ENCODE data around the gene ING5.

ING5 gene

DNA sequence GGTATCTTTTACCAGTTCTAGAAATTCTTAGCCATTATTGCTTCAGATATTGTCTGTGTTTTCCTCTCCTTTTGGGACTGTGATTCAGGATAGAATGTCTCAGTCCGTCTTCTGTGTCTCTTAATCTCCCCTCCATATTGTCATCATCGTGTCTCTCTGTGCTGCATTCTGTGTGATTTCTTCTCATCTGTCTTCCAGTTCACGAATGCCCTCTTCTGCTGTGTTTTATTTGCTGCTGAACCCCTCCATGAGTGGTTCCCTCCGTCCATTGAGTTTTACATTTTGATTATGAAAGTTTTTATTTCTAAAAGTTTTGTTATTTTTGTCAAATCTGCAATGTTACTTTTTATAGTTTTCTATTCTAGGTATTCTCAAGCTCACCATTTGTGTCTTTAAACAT, 44.2 kb downstream of the ING5 start:
- no peak overlapping the region for H3K4me3 ChIP-seq (ENCODE audit: low read depth, low read length)
- TF ChIP-seq, protein P1, sequence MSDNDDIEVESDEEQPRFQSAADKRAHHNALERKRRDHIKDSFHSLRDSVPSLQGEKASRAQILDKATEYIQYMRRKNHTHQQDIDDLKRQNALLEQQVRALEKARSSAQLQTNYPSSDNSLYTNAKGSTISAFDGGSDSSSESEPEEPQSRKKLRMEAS (IDR thresholded peaks at IDR 0.05; ENCODE audit: low read depth, low read length): no peak
- no peak for TF ChIP-seq MYC (IDR thresholded peaks at IDR 0.05; ENCODE audit: low read depth, low read length)
- no peak for DNase-seq (ENCODE audit: low read depth)

DNA sequence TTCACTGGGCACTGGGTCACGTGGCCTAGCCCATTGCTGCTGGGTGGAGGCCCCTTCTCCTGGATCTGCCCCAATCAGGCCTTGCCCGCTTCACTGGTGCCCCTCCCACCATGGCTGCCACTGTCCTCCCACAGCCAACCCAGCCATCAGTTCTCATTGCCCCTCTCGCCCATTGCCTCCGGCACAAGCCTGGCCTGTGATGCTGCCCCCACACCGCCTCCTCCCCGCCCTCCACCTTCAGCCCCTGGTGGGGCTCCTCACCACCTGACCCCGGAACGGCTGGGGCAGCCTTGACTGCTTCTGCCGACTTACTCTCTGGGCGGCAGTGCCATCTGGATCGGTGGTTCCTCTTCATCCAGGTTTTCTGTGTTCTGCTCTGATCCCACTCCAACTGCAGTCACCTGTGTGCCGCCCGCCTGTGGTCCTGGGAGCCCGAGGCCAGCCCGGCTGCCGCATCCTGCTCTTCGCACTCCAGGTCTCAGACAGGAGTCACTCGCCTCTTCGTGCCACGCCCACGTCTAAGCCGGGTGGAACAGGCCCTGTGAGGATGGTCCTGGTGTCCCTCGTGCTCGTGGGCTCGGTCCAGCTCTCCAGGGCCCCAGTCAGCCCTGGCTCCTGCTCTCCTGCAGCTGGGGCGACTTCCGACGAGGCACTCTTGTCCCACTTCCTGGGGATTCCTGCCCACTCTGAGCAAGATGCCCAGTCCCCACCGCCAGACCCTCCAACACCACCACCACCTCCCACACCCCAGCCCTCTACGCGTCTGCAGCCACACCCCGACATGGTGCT, 46.8 kb downstream of the ING5 start:
- DNase-seq (ENCODE audit: low read depth): no peak
- H3K4me3 ChIP-seq (ENCODE audit: low read depth, low read length): no peak overlapping the region
- TF ChIP-seq, protein P1 (IDR thresholded peaks at IDR 0.05; ENCODE audit: low read depth, low read length): no peak
- TF ChIP-seq, protein P2, sequence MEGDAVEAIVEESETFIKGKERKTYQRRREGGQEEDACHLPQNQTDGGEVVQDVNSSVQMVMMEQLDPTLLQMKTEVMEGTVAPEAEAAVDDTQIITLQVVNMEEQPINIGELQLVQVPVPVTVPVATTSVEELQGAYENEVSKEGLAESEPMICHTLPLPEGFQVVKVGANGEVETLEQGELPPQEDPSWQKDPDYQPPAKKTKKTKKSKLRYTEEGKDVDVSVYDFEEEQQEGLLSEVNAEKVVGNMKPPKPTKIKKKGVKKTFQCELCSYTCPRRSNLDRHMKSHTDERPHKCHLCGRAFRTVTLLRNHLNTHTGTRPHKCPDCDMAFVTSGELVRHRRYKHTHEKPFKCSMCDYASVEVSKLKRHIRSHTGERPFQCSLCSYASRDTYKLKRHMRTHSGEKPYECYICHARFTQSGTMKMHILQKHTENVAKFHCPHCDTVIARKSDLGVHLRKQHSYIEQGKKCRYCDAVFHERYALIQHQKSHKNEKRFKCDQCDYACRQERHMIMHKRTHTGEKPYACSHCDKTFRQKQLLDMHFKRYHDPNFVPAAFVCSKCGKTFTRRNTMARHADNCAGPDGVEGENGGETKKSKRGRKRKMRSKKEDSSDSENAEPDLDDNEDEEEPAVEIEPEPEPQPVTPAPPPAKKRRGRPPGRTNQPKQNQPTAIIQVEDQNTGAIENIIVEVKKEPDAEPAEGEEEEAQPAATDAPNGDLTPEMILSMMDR (IDR thresholded peaks at IDR 0.05; ENCODE audit: low read depth, low read length): no peak
- no peak for TF ChIP-seq MYC (IDR thresholded peaks at IDR 0.05; ENCODE audit: low read depth, low read length)
- no peak for TF ChIP-seq POLR2A (IDR thresholded peaks at IDR 0.05; ENCODE audit: extremely low read depth, insufficient read length)

DNA sequence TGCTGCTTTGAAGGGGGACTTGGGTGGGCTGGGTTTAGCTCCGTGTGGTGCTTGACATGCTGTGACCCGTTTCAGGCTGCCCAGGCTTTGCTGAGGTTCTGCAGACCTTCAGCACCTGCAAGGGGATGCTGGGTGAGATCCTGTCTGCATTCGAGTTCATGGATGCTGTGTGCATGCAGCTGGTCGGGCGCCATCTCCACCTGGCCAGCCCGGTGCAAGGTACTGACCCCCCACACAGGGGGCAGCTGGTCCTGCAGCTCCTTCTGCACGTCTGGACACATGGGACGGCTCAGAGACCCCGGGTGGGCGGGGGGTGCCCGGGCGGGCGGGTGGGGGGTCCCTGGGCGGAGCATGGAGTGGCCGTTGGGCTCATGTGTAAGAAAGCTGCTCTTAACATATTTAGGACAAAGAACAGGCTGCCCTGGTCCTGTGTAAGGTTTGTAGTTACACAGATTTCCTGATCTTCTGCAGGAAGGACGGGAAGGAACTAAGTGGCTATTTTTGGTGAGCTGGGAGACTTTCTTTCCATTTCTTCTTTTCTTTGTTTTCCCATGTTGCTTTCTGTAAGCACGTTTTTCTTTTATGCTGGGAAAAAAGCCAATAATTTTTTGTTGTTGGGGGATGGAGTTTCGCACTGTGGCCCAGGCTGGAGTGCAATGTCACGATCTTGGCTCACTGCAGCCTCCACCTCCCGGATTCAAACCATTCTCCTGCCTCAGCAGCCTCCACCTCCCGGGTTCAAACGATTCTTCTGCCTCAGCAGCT, 48.4 kb downstream of the ING5 start:
- TF ChIP-seq MYC (IDR thresholded peaks at IDR 0.05; ENCODE audit: low read depth, low read length): no peak
- TF ChIP-seq, protein P2 (IDR thresholded peaks at IDR 0.05; ENCODE audit: low read depth, low read length): no peak
- TF ChIP-seq, protein P1 (IDR thresholded peaks at IDR 0.05; ENCODE audit: low read depth, low read length): no peak
- TF ChIP-seq POLR2A (IDR thresholded peaks at IDR 0.05; ENCODE audit: extremely low read depth, insufficient read length): no peak
- H3K4me3 ChIP-seq (ENCODE audit: low read depth, low read length): no peak overlapping the region
- DNase-seq (ENCODE audit: low read depth): no peak

DNA sequence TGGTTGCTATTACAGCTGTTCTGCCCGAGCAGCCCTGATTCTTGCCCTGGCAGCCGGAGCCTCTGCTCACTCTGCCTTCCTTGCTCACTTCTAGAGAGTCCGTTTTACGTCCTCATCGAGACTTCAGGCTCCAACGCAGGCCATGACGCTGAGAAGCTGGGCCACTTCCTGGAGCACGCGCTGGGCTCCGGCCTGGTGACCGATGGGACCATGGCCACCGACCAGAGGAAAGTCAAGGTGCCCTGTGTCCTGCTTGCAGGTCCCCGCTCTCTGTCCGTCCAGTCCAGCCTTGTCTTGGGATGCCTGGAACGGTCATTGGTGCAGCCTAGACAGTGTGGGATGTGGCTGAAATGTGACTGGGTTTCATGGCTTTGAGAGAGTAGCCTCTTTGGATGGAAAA, 49.3 kb downstream of the ING5 start:
- DNase-seq (ENCODE audit: low read depth): no peak
- TF ChIP-seq, protein P1 (IDR thresholded peaks at IDR 0.05; ENCODE audit: low read depth, low read length): no peak
- TF ChIP-seq, protein P2 (IDR thresholded peaks at IDR 0.05; ENCODE audit: low read depth, low read length): no peak
- no peak overlapping the region for H3K4me3 ChIP-seq (ENCODE audit: low read depth, low read length)

DNA sequence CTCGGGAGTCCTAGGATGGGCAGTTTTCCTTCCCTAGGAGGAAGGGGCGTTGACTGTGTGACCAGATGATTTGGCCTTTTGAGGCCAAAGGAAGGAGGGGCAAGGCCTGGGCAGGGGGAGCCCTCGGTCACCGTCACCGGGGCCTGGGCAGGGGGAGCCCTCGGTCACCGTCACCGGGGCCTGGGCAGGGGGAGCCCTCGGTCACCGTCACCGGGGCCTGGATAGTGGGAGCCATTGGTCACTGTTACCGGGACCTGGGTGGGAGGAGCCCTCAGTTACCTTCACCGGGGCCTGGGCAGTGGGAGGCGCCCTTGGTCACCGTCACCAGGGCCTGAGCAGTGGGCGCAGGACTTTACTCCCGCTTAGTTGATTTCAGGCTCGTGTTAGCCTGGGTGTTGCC, 49.9 kb downstream of the ING5 start:
- H3K4me3 ChIP-seq (ENCODE audit: low read depth, low read length): no peak overlapping the region
- no peak for DNase-seq (ENCODE audit: low read depth)
- TF ChIP-seq MYC (IDR thresholded peaks at IDR 0.05; ENCODE audit: low read depth, low read length): no peak
- TF ChIP-seq, protein P2 (IDR thresholded peaks at IDR 0.05; ENCODE audit: low read depth, low read length): no peak
- TF ChIP-seq, protein P1 (IDR thresholded peaks at IDR 0.05; ENCODE audit: low read depth, low read length): no peak
- no peak for TF ChIP-seq POLR2A (IDR thresholded peaks at IDR 0.05; ENCODE audit: extremely low read depth, insufficient read length)

DNA sequence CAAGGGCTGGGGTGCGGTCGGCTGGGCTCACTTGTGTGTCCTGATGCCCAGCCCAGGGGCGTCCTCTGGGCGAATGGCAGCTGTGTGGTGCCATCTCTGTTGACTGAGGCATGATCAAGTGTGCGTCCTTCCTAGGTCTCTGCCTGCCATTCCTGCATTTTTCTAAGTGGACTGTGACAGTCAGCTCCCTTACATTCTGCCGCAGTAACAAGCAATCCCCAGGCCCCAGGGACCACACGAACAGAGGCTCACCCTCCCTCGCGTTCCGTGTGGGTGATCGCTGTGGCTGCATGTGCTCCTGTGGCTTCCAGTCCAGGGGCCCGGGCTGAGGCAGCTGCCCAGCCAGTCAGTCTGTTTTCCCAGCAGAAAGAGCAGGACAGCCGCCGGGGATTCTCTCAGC, 50.4 kb downstream of the ING5 start:
- TF ChIP-seq MYC (IDR thresholded peaks at IDR 0.05; ENCODE audit: low read depth, low read length): no peak
- TF ChIP-seq, protein P1 (IDR thresholded peaks at IDR 0.05; ENCODE audit: low read depth, low read length): no peak
- no peak for TF ChIP-seq POLR2A (IDR thresholded peaks at IDR 0.05; ENCODE audit: extremely low read depth, insufficient read length)
- TF ChIP-seq, protein P2 (IDR thresholded peaks at IDR 0.05; ENCODE audit: low read depth, low read length): no peak
- H3K4me3 ChIP-seq (ENCODE audit: low read depth, low read length): no peak overlapping the region
- no peak for DNase-seq (ENCODE audit: low read depth)

All from NB4 (cell line).